ENCODE data around the gene TTC21A. TPM values are rescaled to one million over a fixed set of nuclear protein-coding genes. Genes with fewer than 3 reads are reported as not detected.

The TTC21A gene
- total and polyA plus RNA-seq, 2 donors (not counting 1 experiment from before 2014, with no cell fraction given) = 1.6 to 2.1 TPM

GRCh38 chr3:39133822-39134221 lies 26.3 kb downstream of the TTC21A start:
- DNase-seq (ENCODE audit: low read depth in 2 of 2) = no peak
- Histone ChIP-seq H3K4me1 (ENCODE audit: control insufficient read depth, extremely low read depth, insufficient read depth, low read length) (no peaks in the 10 kb centered on the region), H3K9ac (ENCODE audit: insufficient read depth, low read length) (no peak overlapping the region), H3K79me2 (ENCODE audit: control insufficient read depth, insufficient read depth, low read length) (no peaks in the 10 kb centered on the region), H3K27ac (ENCODE audit: insufficient read depth, low read length) (no peak overlapping the region), H3K27me3 (ENCODE audit: control insufficient read depth, insufficient read depth, low read length) (no peaks in the 10 kb centered on the region), H4K20me1 (ENCODE audit: control insufficient read depth, extremely low read depth, insufficient read depth, low read length) (no peaks in the 10 kb centered on the region), H3K4me3 (replicated peaks in 1 of 4; ENCODE audit: control extremely low read depth in 1 of 4, insufficient read depth in 1 of 4, low read depth in 3 of 4, low read length in 4 of 4) (no peak overlapping the region), H3K4me2 (ENCODE audit: extremely low read depth, insufficient read depth, low read length) (no peak overlapping the region), H3K9me3 (ENCODE audit: control insufficient read depth, insufficient read depth, low read depth, low read length) (no peaks in the 10 kb centered on the region), H3K36me3 (ENCODE audit: control insufficient read depth, insufficient read depth, low read length) (no peaks in the 10 kb centered on the region), H2AFZ (ENCODE audit: low read length) (no peak overlapping the region)
- TF ChIP-seq CTCF (conservative IDR thresholded peaks at IDR 0.05 in 1 of 2, IDR thresholded peaks at IDR 0.05 in 1 of 2; ENCODE audit: low read depth in 1 of 2, low read length in 2 of 2) (no peak), EZH2 (IDR thresholded peaks at IDR 0.05; ENCODE audit: low read length, missing control alignments) (no peak)

- no peak overlapping the region for H3K9ac ChIP-seq (ENCODE audit: insufficient read depth, low read length)
- no peaks in the 10 kb centered on the region for H3K9me3 ChIP-seq (ENCODE audit: control insufficient read depth, insufficient read depth, low read depth, low read length)
- H3K4me2 ChIP-seq (ENCODE audit: extremely low read depth, insufficient read depth, low read length) = no peak overlapping the region
- no peaks in the 10 kb centered on the region for H3K27me3 ChIP-seq (ENCODE audit: control insufficient read depth, insufficient read depth, low read length)
- H3K79me2 ChIP-seq (ENCODE audit: control insufficient read depth, insufficient read depth, low read length) = no peaks in the 10 kb centered on the region
- H3K27ac ChIP-seq (ENCODE audit: insufficient read depth, low read length) = no peak overlapping the region
- H4K20me1 ChIP-seq (ENCODE audit: control insufficient read depth, extremely low read depth, insufficient read depth, low read length) = no peaks in the 10 kb centered on the region
- no peaks in the 10 kb centered on the region for H3K36me3 ChIP-seq (ENCODE audit: control insufficient read depth, insufficient read depth, low read length)
- H2AFZ ChIP-seq (ENCODE audit: low read length) = no peak overlapping the region
- no peak overlapping the region for H3K4me3 ChIP-seq (replicated peaks in 1 of 4; ENCODE audit: control extremely low read depth in 1 of 4, insufficient read depth in 1 of 4, low read depth in 3 of 4, low read length in 4 of 4)
- no peak for TF ChIP-seq EZH2 (IDR thresholded peaks at IDR 0.05; ENCODE audit: low read length, missing control alignments)
- TF ChIP-seq CTCF (conservative IDR thresholded peaks at IDR 0.05 in 1 of 2, IDR thresholded peaks at IDR 0.05 in 1 of 2; ENCODE audit: low read depth in 1 of 2, low read length in 2 of 2) = no peak
- DNase-seq (ENCODE audit: low read depth in 2 of 2) = no peak
- no peaks in the 10 kb centered on the region for H3K4me1 ChIP-seq (ENCODE audit: control insufficient read depth, extremely low read depth, insufficient read depth, low read length)
Observed at GRCh38 chr3:39134305-39134704, 26.8 kb downstream of the TTC21A start.

DNA sequence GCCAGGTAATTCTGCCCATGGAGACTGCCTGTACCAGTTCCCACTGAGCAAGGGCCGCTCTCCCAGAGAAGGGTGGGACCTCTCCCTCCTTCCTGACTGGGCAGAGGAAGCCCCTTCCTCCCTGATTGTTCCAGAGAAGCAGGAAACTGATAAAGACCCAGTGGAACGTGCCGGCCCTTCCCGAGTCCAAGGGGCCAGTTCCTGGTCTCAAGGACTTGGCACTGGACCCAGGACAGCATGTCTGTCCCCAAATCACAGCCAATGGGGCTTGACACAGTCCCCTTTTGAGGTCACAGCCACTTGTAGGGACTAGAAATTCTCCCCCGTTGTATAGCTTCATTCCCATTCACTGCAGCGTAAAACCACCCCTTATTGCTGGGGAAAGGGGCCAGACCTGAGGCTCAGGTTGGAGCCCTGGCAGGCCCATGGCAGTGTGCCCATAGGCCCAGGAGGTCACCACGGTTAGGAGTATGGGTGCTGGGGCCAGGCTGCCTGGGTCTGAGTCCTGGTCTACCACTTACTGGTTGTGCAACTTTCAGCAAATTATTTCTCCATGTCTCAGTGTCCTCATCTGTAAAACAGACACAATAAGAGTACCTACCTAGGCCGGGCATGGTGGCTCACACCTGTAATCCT lies 27.8 kb downstream of the TTC21A start:
- no peak overlapping the region for H3K4me3 ChIP-seq (replicated peaks in 1 of 4; ENCODE audit: control extremely low read depth in 1 of 4, insufficient read depth in 1 of 4, low read depth in 3 of 4, low read length in 4 of 4)
- no peaks in the 10 kb centered on the region for H3K27me3 ChIP-seq (ENCODE audit: control insufficient read depth, insufficient read depth, low read length)
- no peaks in the 10 kb centered on the region for H3K79me2 ChIP-seq (ENCODE audit: control insufficient read depth, insufficient read depth, low read length)
- DNase-seq (ENCODE audit: low read depth in 2 of 2) = no peak
- TF ChIP-seq EZH2 (IDR thresholded peaks at IDR 0.05; ENCODE audit: low read length, missing control alignments) = no peak
- no peak for TF ChIP-seq CTCF (conservative IDR thresholded peaks at IDR 0.05 in 1 of 2, IDR thresholded peaks at IDR 0.05 in 1 of 2; ENCODE audit: low read depth in 1 of 2, low read length in 2 of 2)
- no peak overlapping the region for H3K9ac ChIP-seq (ENCODE audit: insufficient read depth, low read length)
- no peaks in the 10 kb centered on the region for H3K9me3 ChIP-seq (ENCODE audit: control insufficient read depth, insufficient read depth, low read depth, low read length)
- H4K20me1 ChIP-seq (ENCODE audit: control insufficient read depth, extremely low read depth, insufficient read depth, low read length) = no peaks in the 10 kb centered on the region
- no peak overlapping the region for H3K27ac ChIP-seq (ENCODE audit: insufficient read depth, low read length)
- H3K36me3 ChIP-seq (ENCODE audit: control insufficient read depth, insufficient read depth, low read length) = no peaks in the 10 kb centered on the region
- no peaks in the 10 kb centered on the region for H3K4me1 ChIP-seq (ENCODE audit: control insufficient read depth, extremely low read depth, insufficient read depth, low read length)
- no peak overlapping the region for H3K4me2 ChIP-seq (ENCODE audit: extremely low read depth, insufficient read depth, low read length)
- no peak overlapping the region for H2AFZ ChIP-seq (ENCODE audit: low read length)

Data from fibroblast of lung (primary cell).